SIG-M5 treated with dmso at 0.1 percent for 504 hours (cell line): ENCODE data around the gene HPS5.
"Not testable (repeated sequence)": the region's sequence is repeated elsewhere in the genome, so short reads cannot be mapped to it uniquely, and the experiment has no call there.

Experiments
- DNase-seq: peaks from one replicate; lab custom pipeline; 2025; ENCODE audit not compliant: unreplicated experiment; lab: John Stamatoyannopoulos, UW

The HPS5 gene

GRCh38 chr11:18321969-18322711, at the start of gene HPS5, which contains the start of gene GTF2H1:
Gene HPS5, minus strand, starts transcription at chr11:18322140. Its CDS starts 4,282 bp downstream, at chr11:18317858.
Gene GTF2H1, plus strand, starts transcription at chr11:18322567. Its CDS starts 10,508 bp downstream, at chr11:18333075.
- DNase-seq: peak; percentile 95

- no peak for DNase-seq
Measured at GRCh38 chr11:18371279-18371678, 49.3 kb upstream of the HPS5 start.

GRCh38 chr11:18369398-18369797, 47.5 kb upstream of the HPS5 start:
- no peak for DNase-seq

- no peak for DNase-seq
Measured at GRCh38 chr11:18368221-18368620, 46.3 kb upstream of the HPS5 start.

- no peak for DNase-seq
Measured at GRCh38 chr11:18367431-18367830, 45.5 kb upstream of the HPS5 start.

GRCh38 chr11:18366286-18366685, 44.3 kb upstream of the HPS5 start:
- no peak for DNase-seq

- DNase-seq: no peak
Measured at GRCh38 chr11:18365741-18366140, 43.8 kb upstream of the HPS5 start.

- DNase-seq: no peak
Measured at GRCh38 chr11:18364495-18365073, 42.6 kb upstream of the HPS5 start.

- DNase-seq: no peak
Measured at GRCh38 chr11:18361154-18361553, 39.2 kb upstream of the HPS5 start.

- no peak for DNase-seq
Measured at GRCh38 chr11:18358646-18359045, 36.7 kb upstream of the HPS5 start.

- no peak for DNase-seq
Measured at GRCh38 chr11:18352581-18352980, 30.6 kb upstream of the HPS5 start.

- no peak for DNase-seq
Measured at GRCh38 chr11:18347471-18348125, 25.7 kb upstream of the HPS5 start.

GRCh38 chr11:18332891-18333290, 11.0 kb upstream of the HPS5 start:
- DNase-seq: no peak

- no peak for DNase-seq
Measured at GRCh38 chr11:18332302-18332701, 10.4 kb upstream of the HPS5 start.

- no peak for DNase-seq
Measured at GRCh38 chr11:18330921-18331320, 9.0 kb upstream of the HPS5 start.

GRCh38 chr11:18329196-18329870, 7.4 kb upstream of the HPS5 start:
- no peak for DNase-seq

- DNase-seq: peak; percentile 58
Measured at GRCh38 chr11:18324381-18324780, 2.4 kb upstream of the HPS5 start.

GRCh38 chr11:18323881-18324280, 1.9 kb upstream of the HPS5 start:
- DNase-seq: not testable (repeated sequence)

GRCh38 chr11:18322818-18323570, 1.1 kb upstream of the HPS5 start:
- no peak for DNase-seq

GRCh38 chr11:18321578-18321968, 367 bp downstream of the HPS5 start:
- DNase-seq: peak; percentile 50

- no peak for DNase-seq
Measured at GRCh38 chr11:18320617-18321016, 1.3 kb downstream of the HPS5 start.
